ENCODE measurements around the gene PCMTD2. TPM values are rescaled to one million over a fixed set of nuclear protein-coding genes. Genes with fewer than 3 reads are reported as not detected.

PCMTD2 gene
- total and polyA plus RNA-seq, 2 experiments from 2014 or later: 33.8 to 76.1 TPM

GRCh38 chr20:64228086-64228653 is 27.4 kb upstream of the PCMTD2 start:
- Mint-ChIP-seq H3K27me3 (ENCODE audit: insufficient read depth, low read depth, poor library complexity) (peaks cover 10% of the 10 kb centered on the region), H3K27ac (no peak overlapping the region), H3K36me3 (ENCODE audit: low read depth) (0 out of 3 replicates have a peak, but pooled peaks cover 2% of the 10 kb centered on the region), H3K4me1 (peaks cover 20% of the 10 kb centered on the region), H3K9me3 (0 out of 3 replicates have a peak, but pooled peaks cover 3% of the 10 kb centered on the region), H3K4me3 (no peak overlapping the region)
- Histone ChIP-seq H3K4me2 (no peak overlapping the region), H3K27ac (ENCODE audit: low read depth) (no peak overlapping the region), H3K27me3 (ENCODE audit: insufficient read depth) (no peaks in the 10 kb centered on the region), H3K36me3 (ENCODE audit: insufficient read depth) (no peaks in the 10 kb centered on the region), H3K79me2 (replicated peaks; ENCODE audit: insufficient read depth) (no peaks in the 10 kb centered on the region), H4K20me1 (replicated peaks; ENCODE audit: insufficient read depth) (no peaks in the 10 kb centered on the region), H3K9me2 (ENCODE audit: insufficient read depth) (no peaks in the 10 kb centered on the region), H3F3A (replicated peaks; ENCODE audit: low read depth) (no peaks in the 10 kb centered on the region), H2AFZ (no peak overlapping the region), H3K4me1 (ENCODE audit: insufficient read depth) (peaks cover 10% of the 10 kb centered on the region), H3K4me3 (no peak overlapping the region)
- no peak for ATAC-seq
- TF ChIP-seq CREB1 (CRISPR knock-in tag; IDR thresholded peaks at IDR 0.05; ENCODE audit: low read depth): no peak
- TF ChIP-seq STAT1 (IDR thresholded peaks at IDR 0.05; ENCODE audit: unreplicated experiment): no peak
- no peak for TF ChIP-seq EZH2phosphoT487 (IDR thresholded peaks at IDR 0.05; ENCODE audit: unreplicated experiment)
- TF ChIP-seq ZNF114 (CRISPR knock-in tag; IDR thresholded peaks at IDR 0.05): no peak
- no peak for DNase-seq (ENCODE audit: low spot score)

DNA sequence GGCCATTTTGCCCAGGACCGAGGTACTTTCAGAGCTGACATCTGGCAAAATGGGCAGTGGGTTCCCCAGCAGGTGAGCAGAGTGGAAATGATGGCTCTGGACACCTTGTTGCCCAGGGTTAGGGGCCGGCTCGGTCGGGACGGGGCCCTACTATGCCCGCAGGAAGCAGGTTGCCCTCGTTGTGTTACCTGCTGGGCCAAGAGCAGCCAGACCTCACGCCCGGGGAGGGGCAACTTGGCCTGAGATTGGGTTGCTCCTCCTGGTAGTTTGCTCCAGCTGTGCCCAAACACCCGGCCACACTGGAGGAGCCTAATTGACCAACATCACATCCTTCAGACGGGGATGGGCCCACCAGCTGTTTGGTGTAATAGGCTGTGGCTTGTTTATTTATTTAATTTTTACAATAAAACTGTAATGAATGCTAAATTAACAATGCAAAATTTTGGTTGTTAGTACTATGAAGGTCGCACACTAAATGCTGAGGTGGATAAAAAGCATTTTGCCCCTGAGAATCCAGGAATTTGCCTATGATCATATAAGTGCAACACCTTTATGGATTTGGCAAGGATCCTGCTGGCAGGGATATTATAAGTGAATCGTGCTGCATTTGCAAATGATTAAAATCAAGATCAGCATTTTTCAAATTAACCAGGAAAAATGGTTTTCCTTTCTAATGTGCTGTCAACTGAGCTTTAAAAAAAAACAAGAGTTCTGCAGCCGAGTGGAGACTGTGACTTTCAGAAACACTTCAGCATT is 26.6 kb upstream of the PCMTD2 start:
- Histone ChIP-seq H3K4me3 (no peak overlapping the region), H3K27ac (ENCODE audit: low read depth) (no peak overlapping the region), H3K4me1 (ENCODE audit: insufficient read depth) (peaks cover 5% of the 10 kb centered on the region), H3K9me2 (ENCODE audit: insufficient read depth) (no peaks in the 10 kb centered on the region), H4K20me1 (replicated peaks; ENCODE audit: insufficient read depth) (no peaks in the 10 kb centered on the region), H2AFZ (no peak overlapping the region), H3K27me3 (ENCODE audit: insufficient read depth) (no peaks in the 10 kb centered on the region), H3K79me2 (replicated peaks; ENCODE audit: insufficient read depth) (no peaks in the 10 kb centered on the region), H3K4me2 (no peak overlapping the region), H3F3A (replicated peaks; ENCODE audit: low read depth) (no peaks in the 10 kb centered on the region), H3K36me3 (ENCODE audit: insufficient read depth) (no peaks in the 10 kb centered on the region)
- Mint-ChIP-seq H3K4me1 (peaks cover 12% of the 10 kb centered on the region), H3K27ac (no peak overlapping the region), H3K36me3 (ENCODE audit: low read depth) (peaks cover 9% of the 10 kb centered on the region), H3K4me3 (no peak overlapping the region), H3K9me3 (peaks cover 9% of the 10 kb centered on the region), H3K27me3 (ENCODE audit: insufficient read depth, low read depth, poor library complexity) (peaks cover 7% of the 10 kb centered on the region)
- no peak for DNase-seq (ENCODE audit: low spot score)
- ATAC-seq: no peak
- no peak for TF ChIP-seq ETS1 (IDR thresholded peaks at IDR 0.05)
- TF ChIP-seq ZNF114 (CRISPR knock-in tag; IDR thresholded peaks at IDR 0.05): no peak
- TF ChIP-seq, protein P1, sequence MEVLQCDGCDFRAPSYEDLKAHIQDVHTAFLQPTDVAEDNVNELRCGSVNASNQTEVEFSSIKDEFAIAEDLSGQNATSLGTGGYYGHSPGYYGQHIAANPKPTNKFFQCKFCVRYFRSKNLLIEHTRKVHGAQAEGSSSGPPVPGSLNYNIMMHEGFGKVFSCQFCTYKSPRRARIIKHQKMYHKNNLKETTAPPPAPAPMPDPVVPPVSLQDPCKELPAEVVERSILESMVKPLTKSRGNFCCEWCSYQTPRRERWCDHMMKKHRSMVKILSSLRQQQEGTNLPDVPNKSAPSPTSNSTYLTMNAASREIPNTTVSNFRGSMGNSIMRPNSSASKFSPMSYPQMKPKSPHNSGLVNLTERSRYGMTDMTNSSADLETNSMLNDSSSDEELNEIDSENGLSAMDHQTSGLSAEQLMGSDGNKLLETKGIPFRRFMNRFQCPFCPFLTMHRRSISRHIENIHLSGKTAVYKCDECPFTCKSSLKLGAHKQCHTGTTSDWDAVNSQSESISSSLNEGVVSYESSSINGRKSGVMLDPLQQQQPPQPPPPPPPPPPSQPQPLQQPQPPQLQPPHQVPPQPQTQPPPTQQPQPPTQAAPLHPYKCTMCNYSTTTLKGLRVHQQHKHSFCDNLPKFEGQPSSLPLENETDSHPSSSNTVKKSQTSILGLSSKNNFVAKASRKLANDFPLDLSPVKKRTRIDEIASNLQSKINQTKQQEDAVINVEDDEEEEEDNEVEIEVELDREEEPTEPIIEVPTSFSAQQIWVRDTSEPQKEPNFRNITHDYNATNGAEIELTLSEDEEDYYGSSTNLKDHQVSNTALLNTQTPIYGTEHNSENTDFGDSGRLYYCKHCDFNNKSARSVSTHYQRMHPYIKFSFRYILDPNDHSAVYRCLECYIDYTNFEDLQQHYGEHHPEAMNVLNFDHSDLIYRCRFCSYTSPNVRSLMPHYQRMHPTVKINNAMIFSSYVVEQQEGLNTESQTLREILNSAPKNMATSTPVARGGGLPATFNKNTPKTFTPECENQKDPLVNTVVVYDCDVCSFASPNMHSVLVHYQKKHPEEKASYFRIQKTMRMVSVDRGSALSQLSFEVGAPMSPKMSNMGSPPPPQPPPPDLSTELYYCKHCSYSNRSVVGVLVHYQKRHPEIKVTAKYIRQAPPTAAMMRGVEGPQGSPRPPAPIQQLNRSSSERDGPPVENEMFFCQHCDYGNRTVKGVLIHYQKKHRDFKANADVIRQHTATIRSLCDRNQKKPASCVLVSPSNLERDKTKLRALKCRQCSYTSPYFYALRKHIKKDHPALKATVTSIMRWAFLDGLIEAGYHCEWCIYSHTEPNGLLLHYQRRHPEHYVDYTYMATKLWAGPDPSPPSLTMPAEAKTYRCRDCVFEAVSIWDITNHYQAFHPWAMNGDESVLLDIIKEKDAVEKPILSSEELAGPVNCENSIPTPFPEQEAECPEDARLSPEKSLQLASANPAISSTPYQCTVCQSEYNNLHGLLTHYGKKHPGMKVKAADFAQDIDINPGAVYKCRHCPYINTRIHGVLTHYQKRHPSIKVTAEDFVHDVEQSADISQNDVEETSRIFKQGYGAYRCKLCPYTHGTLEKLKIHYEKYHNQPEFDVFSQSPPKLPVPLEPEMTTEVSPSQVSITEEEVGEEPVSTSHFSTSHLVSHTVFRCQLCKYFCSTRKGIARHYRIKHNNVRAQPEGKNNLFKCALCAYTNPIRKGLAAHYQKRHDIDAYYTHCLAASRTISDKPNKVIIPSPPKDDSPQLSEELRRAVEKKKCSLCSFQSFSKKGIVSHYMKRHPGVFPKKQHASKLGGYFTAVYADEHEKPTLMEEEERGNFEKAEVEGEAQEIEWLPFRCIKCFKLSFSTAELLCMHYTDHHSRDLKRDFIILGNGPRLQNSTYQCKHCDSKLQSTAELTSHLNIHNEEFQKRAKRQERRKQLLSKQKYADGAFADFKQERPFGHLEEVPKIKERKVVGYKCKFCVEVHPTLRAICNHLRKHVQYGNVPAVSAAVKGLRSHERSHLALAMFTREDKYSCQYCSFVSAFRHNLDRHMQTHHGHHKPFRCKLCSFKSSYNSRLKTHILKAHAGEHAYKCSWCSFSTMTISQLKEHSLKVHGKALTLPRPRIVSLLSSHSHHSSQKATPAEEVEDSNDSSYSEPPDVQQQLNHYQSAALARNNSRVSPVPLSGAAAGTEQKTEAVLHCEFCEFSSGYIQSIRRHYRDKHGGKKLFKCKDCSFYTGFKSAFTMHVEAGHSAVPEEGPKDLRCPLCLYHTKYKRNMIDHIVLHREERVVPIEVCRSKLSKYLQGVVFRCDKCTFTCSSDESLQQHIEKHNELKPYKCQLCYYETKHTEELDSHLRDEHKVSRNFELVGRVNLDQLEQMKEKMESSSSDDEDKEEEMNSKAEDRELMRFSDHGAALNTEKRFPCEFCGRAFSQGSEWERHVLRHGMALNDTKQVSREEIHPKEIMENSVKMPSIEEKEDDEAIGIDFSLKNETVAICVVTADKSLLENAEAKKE (CRISPR knock-in tag; IDR thresholded peaks at IDR 0.05): no peak
- TF ChIP-seq, protein P2, sequence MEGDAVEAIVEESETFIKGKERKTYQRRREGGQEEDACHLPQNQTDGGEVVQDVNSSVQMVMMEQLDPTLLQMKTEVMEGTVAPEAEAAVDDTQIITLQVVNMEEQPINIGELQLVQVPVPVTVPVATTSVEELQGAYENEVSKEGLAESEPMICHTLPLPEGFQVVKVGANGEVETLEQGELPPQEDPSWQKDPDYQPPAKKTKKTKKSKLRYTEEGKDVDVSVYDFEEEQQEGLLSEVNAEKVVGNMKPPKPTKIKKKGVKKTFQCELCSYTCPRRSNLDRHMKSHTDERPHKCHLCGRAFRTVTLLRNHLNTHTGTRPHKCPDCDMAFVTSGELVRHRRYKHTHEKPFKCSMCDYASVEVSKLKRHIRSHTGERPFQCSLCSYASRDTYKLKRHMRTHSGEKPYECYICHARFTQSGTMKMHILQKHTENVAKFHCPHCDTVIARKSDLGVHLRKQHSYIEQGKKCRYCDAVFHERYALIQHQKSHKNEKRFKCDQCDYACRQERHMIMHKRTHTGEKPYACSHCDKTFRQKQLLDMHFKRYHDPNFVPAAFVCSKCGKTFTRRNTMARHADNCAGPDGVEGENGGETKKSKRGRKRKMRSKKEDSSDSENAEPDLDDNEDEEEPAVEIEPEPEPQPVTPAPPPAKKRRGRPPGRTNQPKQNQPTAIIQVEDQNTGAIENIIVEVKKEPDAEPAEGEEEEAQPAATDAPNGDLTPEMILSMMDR (conservative IDR thresholded peaks at IDR 0.05; ENCODE audit: low read depth in 2 of 2): no peak
- no peak for TF ChIP-seq EZH2phosphoT487 (IDR thresholded peaks at IDR 0.05; ENCODE audit: unreplicated experiment)
- TF ChIP-seq CREB1 (CRISPR knock-in tag; IDR thresholded peaks at IDR 0.05; ENCODE audit: low read depth): no peak
- no peak for TF ChIP-seq NANOG (IDR thresholded peaks at IDR 0.05; ENCODE audit: borderline replicate concordance)
- no peak for TF ChIP-seq POLR2AphosphoS5 (IDR thresholded peaks at IDR 0.05; ENCODE audit: low read depth)
- no peak for TF ChIP-seq STAT1 (IDR thresholded peaks at IDR 0.05; ENCODE audit: unreplicated experiment)
